ENCODE measurements around the gene HCN4. TPM values are rescaled to one million over a fixed set of nuclear protein-coding genes. Genes with fewer than 3 reads are reported as not detected.

HCN4 gene
- total RNA-seq: not detected in 2 replicates

GRCh38 chr15:73368301-73369136, at the start of gene HCN4:
Gene HCN4, minus strand, starts transcription at chr15:73368958. Its CDS starts 688 bp downstream, at chr15:73368270.

Other genes starting within 250 kb of the HCN4 start
- gene REC114, start 74.2 kb upstream of the HCN4 start, total RNA-seq: not detected in 2 replicates

Data from epithelial cell of umbilical artery (primary cell).